Skeletal muscle cell (primary cell): ENCODE data around the gene GLIS1.

Experiments
- DNase-seq: peaks from one replicate; pipeline ENCODE4 v3.0.0-alpha.2; 2010; ENCODE audit warnings: low read depth
- H3K4me3 ChIP-seq: 2 replicates; pipeline ENCODE4 v1.5.1; 2011; ENCODE audit warnings: low read depth, mild to moderate bottlenecking, control low read depth, low read length, moderate library complexity

GLIS1 gene

GRCh38 chr1:53685272-53686051 is 53.5 kb downstream of the GLIS1 start:
- DNase-seq = no peak
- no peak overlapping the region for H3K4me3 ChIP-seq

GRCh38 chr1:53684741-53685140 is 54.2 kb downstream of the GLIS1 start:
- DNase-seq = no peak
- no peak overlapping the region for H3K4me3 ChIP-seq

- no peak for DNase-seq
- no peak overlapping the region for H3K4me3 ChIP-seq
Observed at GRCh38 chr1:53683986-53684740, 54.8 kb downstream of the GLIS1 start.

- DNase-seq = no peak
- H3K4me3 ChIP-seq = no peak overlapping the region
Observed at GRCh38 chr1:53682881-53683280, 56.1 kb downstream of the GLIS1 start.

GRCh38 chr1:53681977-53682685 is 56.8 kb downstream of the GLIS1 start:
- no peak overlapping the region for H3K4me3 ChIP-seq
- DNase-seq = no peak

- DNase-seq = no peak
Observed at GRCh38 chr1:53681351-53681976, 57.5 kb downstream of the GLIS1 start.

GRCh38 chr1:53680868-53681267 is 58.1 kb downstream of the GLIS1 start:
- H3K4me3 ChIP-seq = no peak overlapping the region
- no peak for DNase-seq

More at GRCh38 chr1:53681351-53681976, 57.5 kb downstream of the GLIS1 start:
- H3K4me3 ChIP-seq = no peak overlapping the region

- no peak for DNase-seq
- H3K4me3 ChIP-seq = no peak overlapping the region
Observed at GRCh38 chr1:53678938-53679825, 59.8 kb downstream of the GLIS1 start.

- H3K4me3 ChIP-seq = no peak overlapping the region
- no peak for DNase-seq
Observed at GRCh38 chr1:53678507-53678906, 60.5 kb downstream of the GLIS1 start.

- H3K4me3 ChIP-seq = no peak overlapping the region
- DNase-seq = no peak
Observed at GRCh38 chr1:53678046-53678445, 60.9 kb downstream of the GLIS1 start.

- no peak for DNase-seq
- no peak overlapping the region for H3K4me3 ChIP-seq
Observed at GRCh38 chr1:53677486-53677885, 61.5 kb downstream of the GLIS1 start.

- no peak for DNase-seq
- no peak overlapping the region for H3K4me3 ChIP-seq
Observed at GRCh38 chr1:53672785-53673184, 66.2 kb downstream of the GLIS1 start.

GRCh38 chr1:53672243-53672642 is 66.7 kb downstream of the GLIS1 start:
- DNase-seq = no peak
- no peak overlapping the region for H3K4me3 ChIP-seq

- H3K4me3 ChIP-seq = no peak overlapping the region
- no peak for DNase-seq
Observed at GRCh38 chr1:53669621-53670191, 69.3 kb downstream of the GLIS1 start.

GRCh38 chr1:53666566-53666965 is 72.4 kb downstream of the GLIS1 start:
- DNase-seq = no peak
- H3K4me3 ChIP-seq = no peak overlapping the region

GRCh38 chr1:53665996-53666395 is 73.0 kb downstream of the GLIS1 start:
- no peak for DNase-seq
- H3K4me3 ChIP-seq = no peak overlapping the region

- no peak overlapping the region for H3K4me3 ChIP-seq
- DNase-seq = no peak
Observed at GRCh38 chr1:53663529-53664300, 75.2 kb downstream of the GLIS1 start.

GRCh38 chr1:53662951-53663350 is 76.0 kb downstream of the GLIS1 start:
- no peak for DNase-seq
- no peak overlapping the region for H3K4me3 ChIP-seq
